ENCODE data around the gene KRTAP4-16.

- TF ChIP-seq CTCF (IDR thresholded peaks at IDR 0.05) (no peak), POLR2A (IDR thresholded peaks at IDR 0.05) (no peak), EP300 (IDR thresholded peaks at IDR 0.05) (no peak)
Measured at GRCh38 chr17:41067281-41067680, 34.7 kb downstream of the KRTAP4-16 start.

Data from tibial nerve (tissue), 4 donors.